Sigmoid colon (tissue), 7 donors: ENCODE results near the gene ANKRD6. TPM values are rescaled to one million over a fixed set of nuclear protein-coding genes. Genes with fewer than 3 reads are reported as not detected.

Source experiments
- DNase-seq: peaks from one replicate; pipeline ENCODE4 v3.0.0-alpha.2; 2019
- H3K27ac ChIP-seq, 4 donors: fragments of 200-600 bp; sonication (generic); one replicate each; pipeline ENCODE4 v1.5.1; 2016 to 2019; ENCODE audit warnings: mild to moderate bottlenecking in 1 of 4
- H3K27me3 ChIP-seq, 3 donors: fragments of 200-600 bp; sonication (generic); one replicate each; pipeline ENCODE4 v1.5.1; 2019; ENCODE audit warnings: mild to moderate bottlenecking in 1 of 3
- H3K36me3 ChIP-seq, 4 donors: fragments of 200-600 bp; sonication (generic); one replicate each; pipeline ENCODE4 v1.5.1; 2016 to 2019
- H3K4me1 ChIP-seq, 4 donors: fragments of 200-600 bp; sonication (generic); one replicate each; pipeline ENCODE4 v1.5.1; 2017 to 2019
- H3K4me3 ChIP-seq, 4 donors: fragments of 200-600 bp; sonication (generic); one replicate each; pipeline ENCODE4 v1.5.1; 2017 to 2019; ENCODE audit warnings: mild to moderate bottlenecking in 2 of 4, moderate library complexity in 1 of 4
- H3K9me3 ChIP-seq, 4 donors: fragments of 200-600 bp in 3 of 4; sonication (generic) in 3 of 4; one replicate each; pipeline versions ENCODE4 v1.5.1 to v1.6.1; 2013 to 2019
- CTCF ChIP-seq, 4 experiments: fragments of 450-650 bp in 3 of 4; fragments of 200-600 bp in 1 of 4; IDR thresholded peaks; one replicate each; pipeline ENCODE4 v1.5.1; 2016 to 2019; ENCODE audit warnings: antibody characterized with exemption in 4 of 4, mild to moderate bottlenecking in 3 of 4, moderate library complexity in 2 of 4
- EP300 ChIP-seq, 4 donors: sonication (generic); formaldehyde crosslinking; IDR thresholded peaks; one replicate each; pipeline ENCODE4 v1.6.1; 2017; ENCODE audit warnings: antibody characterized with exemption in 4 of 4
- POLR2A ChIP-seq, 2 donors: fragments of 450-650 bp; IDR thresholded peaks; one replicate each; pipeline ENCODE4 v1.6.1; 2016; ENCODE audit warnings: antibody characterized with exemption in 2 of 2, mild to moderate bottlenecking in 2 of 2, moderate library complexity in 2 of 2
- POLR2AphosphoS5 ChIP-seq, 4 donors: sonication (generic); formaldehyde crosslinking; IDR thresholded peaks; one replicate each; pipeline ENCODE4 v1.6.1; 2017; ENCODE audit warnings: antibody characterized with exemption in 4 of 4
- WGBS, 2 donors: extraction: QIAGEN DNeasy Blood & Tissue Kit; methylation state at CpG; one replicate each; pipeline ENCODE4 v1.1.7; 2013; 5-methylcytosine and 5-hydroxymethylcytosine counted together
- intact Hi-C: fragments of 100-400 bp; cut with DNase I; formaldehyde crosslinking; loops from one replicate; pipeline ENCODE4 v1.15.1; 2023
- polyA plus RNA-seq, 3 donors: library from polyadenylated mRNA; stranded (reverse); fragments of 200-250 nt; gene quantifications; one replicate each; pipeline ENCODE4 v1.2.3, GENCODE V29; 2013
- total RNA-seq, 4 donors: library from RNA; depleted of rRNA; stranded (reverse); fragments of >200 nt; gene quantifications; one replicate each; pipeline ENCODE4 v1.1.0, GENCODE V29; 2016
- donor health status: healthy with polysubstance abuse.
- donor health status: Bipolar disorder and iron deficiency.
- donor health status: healthy.

Gene ANKRD6
- total and polyA plus RNA-seq, 7 donors = 1.7 to 21.6 (median 8.0) TPM

- Histone ChIP-seq H3K4me3 (no peak overlapping the region), H3K27me3 (no peaks in the 10 kb centered on the region), H3K27ac (no peak overlapping the region), H3K36me3 (no peaks in the 10 kb centered on the region), H3K9me3 (no peaks in the 10 kb centered on the region), H3K4me1 (peaks cover 0 to 20% (median 10%) of the 10 kb centered on the region in 4 donors)
- 70 to 78% methylated on average over 2 of the region's 2 CpGs for WGBS, 2 donors
- intact Hi-C loops = loop anchor here (10.0 kb wide), 1 partner anchor 389 kb away; the partner anchor contains the start of gene CASP8AP2
- DNase-seq = no peak
- TF ChIP-seq POLR2A (IDR thresholded peaks at IDR 0.05) (no peak), EP300 (IDR thresholded peaks at IDR 0.05) (no peak), POLR2AphosphoS5 (IDR thresholded peaks at IDR 0.05) (no peak), CTCF (IDR thresholded peaks at IDR 0.05) (no peak)
These were observed 3.3 kb downstream of the ANKRD6 start for GRCh38 chr6:89436226-89436625.

- Histone ChIP-seq H3K4me1 (peaks cover 0 to 13% (median 3%) of the 10 kb centered on the region in 4 donors), H3K9me3 (no peaks in the 10 kb centered on the region), H3K27me3 (no peaks in the 10 kb centered on the region), H3K27ac (no peak overlapping the region), H3K4me3 (no peak overlapping the region), H3K36me3 (no peaks in the 10 kb centered on the region)
- no peak for DNase-seq
- 70 to 72% methylated on average over 1 of the region's 1 CpG for WGBS, 2 donors
- TF ChIP-seq POLR2A (IDR thresholded peaks at IDR 0.05) (no peak), EP300 (IDR thresholded peaks at IDR 0.05) (no peak), POLR2AphosphoS5 (IDR thresholded peaks at IDR 0.05) (no peak), CTCF (IDR thresholded peaks at IDR 0.05) (no peak)
- intact Hi-C loops = loop anchor here (10.0 kb wide), 1 partner anchor 387 kb away; the partner anchor contains the start of gene CASP8AP2
These were observed 5.3 kb downstream of the ANKRD6 start for GRCh38 chr6:89438248-89438647.

- no peaks in the 10 kb centered on the region for H3K9me3 ChIP-seq
- no peaks in the 10 kb centered on the region for H3K27me3 ChIP-seq
- WGBS, 2 donors = 94 to 96% methylated on average over 2 of the region's 2 CpGs
- H3K4me3 ChIP-seq = no peak overlapping the region
- intact Hi-C loops = loop anchor here (10.0 kb wide), 1 partner anchor 386 kb away; the partner anchor contains the start of gene CASP8AP2
- H3K4me1 ChIP-seq = peaks cover 0 to 8% (median 0%) of the 10 kb centered on the region in 4 donors
- DNase-seq = no peak
- H3K36me3 ChIP-seq = no peaks in the 10 kb centered on the region
- TF ChIP-seq EP300 (IDR thresholded peaks at IDR 0.05) = no peak
- TF ChIP-seq CTCF (IDR thresholded peaks at IDR 0.05) = no peak
- TF ChIP-seq POLR2A (IDR thresholded peaks at IDR 0.05) = no peak
- no peak for TF ChIP-seq POLR2AphosphoS5 (IDR thresholded peaks at IDR 0.05)
- no peak overlapping the region for H3K27ac ChIP-seq
These were observed 6.1 kb downstream of the ANKRD6 start for GRCh38 chr6:89439014-89439413.

- intact Hi-C loops = no loop called here
- no peaks in the 10 kb centered on the region for H3K27me3 ChIP-seq
- no peak overlapping the region for H3K4me3 ChIP-seq
- H3K4me1 ChIP-seq = peaks cover 0 to 4% (median 0%) of the 10 kb centered on the region in 4 donors
- no peak for DNase-seq
- no peak for TF ChIP-seq POLR2A (IDR thresholded peaks at IDR 0.05)
- no peak for TF ChIP-seq EP300 (IDR thresholded peaks at IDR 0.05)
- no peak for TF ChIP-seq POLR2AphosphoS5 (IDR thresholded peaks at IDR 0.05)
- TF ChIP-seq CTCF (IDR thresholded peaks at IDR 0.05) = no peak
- WGBS, 2 donors = 95 to 99% methylated on average over 3 of the region's 3 CpGs
- H3K9me3 ChIP-seq = no peaks in the 10 kb centered on the region
- H3K36me3 ChIP-seq = no peaks in the 10 kb centered on the region
- no peak overlapping the region for H3K27ac ChIP-seq
These were observed 7.2 kb downstream of the ANKRD6 start for GRCh38 chr6:89440200-89440599.

GRCh38 chr6:89443658-89444057 lies 10.7 kb downstream of the ANKRD6 start:
- DNase-seq = no peak
- H3K27ac ChIP-seq = no peak overlapping the region
- H3K4me3 ChIP-seq = no peak overlapping the region
- H3K9me3 ChIP-seq = no peaks in the 10 kb centered on the region
- intact Hi-C loops = no loop called here
- TF ChIP-seq POLR2AphosphoS5 (IDR thresholded peaks at IDR 0.05) = no peak
- no peak for TF ChIP-seq POLR2A (IDR thresholded peaks at IDR 0.05)
- H3K27me3 ChIP-seq = no peaks in the 10 kb centered on the region
- WGBS, 2 donors = 76 to 83% methylated on average over 5 of the region's 5 CpGs
- no peaks in the 10 kb centered on the region for H3K36me3 ChIP-seq
- no peaks in the 10 kb centered on the region for H3K4me1 ChIP-seq
